Natural killer cell treated with Interleukin-12 subunit alpha and Interleukin-12 subunit beta and Interleukin-15 and Interleukin-18, amount 100 ng/mL, for 72 hours (primary cell): ENCODE results near the gene SACM1L. TPM values are rescaled to one million over a fixed set of nuclear protein-coding genes. Genes with fewer than 3 reads are reported as not detected.

Experiments used
- ATAC-seq, 2 donors: fragments of 150-1000 bp; cut with Tn5 transposase in 1 of 2; sonication (Bioruptor Pico), chemical (Tn5 transposase) in 1 of 2; 2 replicates each; pipeline ENCODE4 v1.10.0; 2021
- DNase-seq: peaks from one replicate; pipeline ENCODE4 v3.0.0; 2022; ENCODE audit warnings: low spot score
- H3K27ac Mint-ChIP-seq, 2 donors: 1 replicate in 1 of 2; 2 replicates in 1 of 2; pipeline ENCODE4 v1.8.0; 2022; ENCODE audit warnings: mixed read lengths in 2 of 2, mild to moderate bottlenecking in 1 of 2, moderate library complexity in 1 of 2
- H3K27me3 Mint-ChIP-seq, 2 donors: 1 replicate in 1 of 2; 2 replicates in 1 of 2; pipeline ENCODE4 v1.8.0; 2022; ENCODE audit warnings: mixed read lengths in 2 of 2
- H3K36me3 Mint-ChIP-seq: one replicate; pipeline ENCODE4 v1.8.0; 2022; ENCODE audit warnings: mixed read lengths
- H3K4me1 Mint-ChIP-seq, 2 donors: 1 replicate in 1 of 2; 2 replicates in 1 of 2; pipeline ENCODE4 v1.8.0; 2022; ENCODE audit warnings: low read depth in 2 of 2, mixed read lengths in 2 of 2, mild to moderate bottlenecking in 1 of 2
- H3K4me3 Mint-ChIP-seq: one replicate; pipeline ENCODE4 v1.8.0; 2022; ENCODE audit warnings: mixed read lengths
- H3K9me3 Mint-ChIP-seq: 2 replicates; pipeline ENCODE4 v1.8.0; 2022; ENCODE audit warnings: mixed read lengths
- total RNA-seq, 2 donors: library from RNA; stranded (reverse); gene quantifications; one replicate each; pipeline ENCODE4 v1.2.3, GENCODE V29; 2022

The SACM1L gene
- total RNA-seq, 2 donors from 2014 or later, result 73.4 to 75.8 TPM

- Mint-ChIP-seq H3K27me3 (peaks cover 3 to 6% of the 10 kb centered on the region in 2 donors), H3K36me3 (no peaks in the 10 kb centered on the region), H3K27ac (no peak overlapping the region), H3K9me3 (no peaks in the 10 kb centered on the region), H3K4me1 (peaks cover 0 to 4% of the 10 kb centered on the region in 2 donors), H3K4me3 (no peak overlapping the region)
- DNase-seq (no peak), ATAC-seq (no peak)
Observed at GRCh38 chr3:45762647-45763302, 73.6 kb downstream of the SACM1L start.

GRCh38 chr3:45763303-45763675, 74.1 kb downstream of the SACM1L start:
- Mint-ChIP-seq H3K27me3 (peaks cover 3 to 11% of the 10 kb centered on the region in 2 donors), H3K27ac (no peak overlapping the region), H3K4me1 (peaks cover 0 to 4% of the 10 kb centered on the region in 2 donors), H3K4me3 (no peak overlapping the region), H3K36me3 (no peaks in the 10 kb centered on the region), H3K9me3 (no peaks in the 10 kb centered on the region)
- DNase-seq (no peak), ATAC-seq (no peak)

GRCh38 chr3:45765266-45765851, 76.2 kb downstream of the SACM1L start:
- DNase-seq (no peak), ATAC-seq (peak in 1 of 2 donors; percentile 25)
- no peaks in the 10 kb centered on the region for H3K9me3 Mint-ChIP-seq
- H3K27ac Mint-ChIP-seq, result no peak overlapping the region
- no peak overlapping the region for H3K4me3 Mint-ChIP-seq
- H3K4me1 Mint-ChIP-seq, result peaks cover 0 to 4% of the 10 kb centered on the region in 2 donors
- H3K36me3 Mint-ChIP-seq, result no peaks in the 10 kb centered on the region
- peaks cover 3 to 11% of the 10 kb centered on the region in 2 donors for H3K27me3 Mint-ChIP-seq

- DNase-seq (no peak), ATAC-seq (no peak)
- no peak overlapping the region for H3K27ac Mint-ChIP-seq
- H3K4me3 Mint-ChIP-seq, result no peak overlapping the region
- H3K36me3 Mint-ChIP-seq, result no peaks in the 10 kb centered on the region
- peaks cover 0 to 4% of the 10 kb centered on the region in 2 donors for H3K4me1 Mint-ChIP-seq
- peaks cover 0 to 11% of the 10 kb centered on the region in 2 donors for H3K27me3 Mint-ChIP-seq
- H3K9me3 Mint-ChIP-seq, result no peaks in the 10 kb centered on the region
Observed at GRCh38 chr3:45765958-45766357, 76.8 kb downstream of the SACM1L start.

GRCh38 chr3:45771166-45771775, 82.1 kb downstream of the SACM1L start:
- Mint-ChIP-seq H3K4me3 (no peak overlapping the region), H3K27ac (no peak overlapping the region), H3K27me3 (peaks cover 0 to 11% of the 10 kb centered on the region in 2 donors), H3K9me3 (no peaks in the 10 kb centered on the region), H3K36me3 (no peaks in the 10 kb centered on the region), H3K4me1 (peaks cover 0 to 3% of the 10 kb centered on the region in 2 donors)
- DNase-seq, result no peak
- peak in 1 of 2 donors; percentile 41 for ATAC-seq

- no peaks in the 10 kb centered on the region for H3K9me3 Mint-ChIP-seq
- no peak overlapping the region for H3K27ac Mint-ChIP-seq
- ATAC-seq, result peak in 1 of 2 donors; percentile 28
- no peak for DNase-seq
- peaks cover 0 to 11% of the 10 kb centered on the region in 2 donors for H3K27me3 Mint-ChIP-seq
- no peak overlapping the region for H3K4me3 Mint-ChIP-seq
- peaks cover 0 to 3% of the 10 kb centered on the region in 2 donors for H3K4me1 Mint-ChIP-seq
- H3K36me3 Mint-ChIP-seq, result no peaks in the 10 kb centered on the region
Observed at GRCh38 chr3:45771831-45772230, 82.6 kb downstream of the SACM1L start.

GRCh38 chr3:45772341-45773035, 83.3 kb downstream of the SACM1L start:
- ATAC-seq (peak; percentile 20 to 53), DNase-seq (no peak)
- Mint-ChIP-seq H3K4me1 (peaks cover 0 to 3% of the 10 kb centered on the region in 2 donors), H3K4me3 (no peak overlapping the region), H3K27me3 (peaks cover 0 to 7% of the 10 kb centered on the region in 2 donors), H3K27ac (no peak overlapping the region), H3K36me3 (no peaks in the 10 kb centered on the region), H3K9me3 (no peaks in the 10 kb centered on the region)

GRCh38 chr3:45773072-45773471, 83.9 kb downstream of the SACM1L start:
- no peak overlapping the region for H3K27ac Mint-ChIP-seq
- H3K4me3 Mint-ChIP-seq, result no peak overlapping the region
- no peaks in the 10 kb centered on the region for H3K36me3 Mint-ChIP-seq
- H3K27me3 Mint-ChIP-seq, result peaks cover 0 to 1% of the 10 kb centered on the region in 2 donors
- DNase-seq (no peak), ATAC-seq (no peak)
- no peaks in the 10 kb centered on the region for H3K9me3 Mint-ChIP-seq
- H3K4me1 Mint-ChIP-seq, result peaks cover 0 to 3% of the 10 kb centered on the region in 2 donors

- DNase-seq (no peak), ATAC-seq (no peak)
- no peaks in the 10 kb centered on the region for H3K9me3 Mint-ChIP-seq
- no peak overlapping the region for H3K4me3 Mint-ChIP-seq
- no peaks in the 10 kb centered on the region for H3K36me3 Mint-ChIP-seq
- H3K27ac Mint-ChIP-seq, result no peak overlapping the region
- H3K27me3 Mint-ChIP-seq, result no peaks in the 10 kb centered on the region
- peaks cover 0 to 3% of the 10 kb centered on the region in 2 donors for H3K4me1 Mint-ChIP-seq
Observed at GRCh38 chr3:45773714-45774449, 84.7 kb downstream of the SACM1L start.

GRCh38 chr3:45774581-45775521, 85.7 kb downstream of the SACM1L start:
- ATAC-seq (no peak), DNase-seq (no peak)
- no peak overlapping the region for H3K4me3 Mint-ChIP-seq
- no peaks in the 10 kb centered on the region for H3K9me3 Mint-ChIP-seq
- no peaks in the 10 kb centered on the region for H3K36me3 Mint-ChIP-seq
- no peak overlapping the region for H3K27ac Mint-ChIP-seq
- no peaks in the 10 kb centered on the region for H3K27me3 Mint-ChIP-seq
- H3K4me1 Mint-ChIP-seq, result peaks cover 0 to 3% of the 10 kb centered on the region in 2 donors

- H3K9me3 Mint-ChIP-seq, result no peaks in the 10 kb centered on the region
- peaks cover 0 to 3% of the 10 kb centered on the region in 2 donors for H3K4me1 Mint-ChIP-seq
- no peak overlapping the region for H3K4me3 Mint-ChIP-seq
- H3K27me3 Mint-ChIP-seq, result no peaks in the 10 kb centered on the region
- no peaks in the 10 kb centered on the region for H3K36me3 Mint-ChIP-seq
- no peak overlapping the region for H3K27ac Mint-ChIP-seq
- DNase-seq, result no peak
- ATAC-seq, result no peak
Observed at GRCh38 chr3:45775571-45776300, 86.5 kb downstream of the SACM1L start.

- Mint-ChIP-seq H3K36me3 (no peaks in the 10 kb centered on the region), H3K4me3 (no peak overlapping the region), H3K27ac (no peak overlapping the region), H3K9me3 (no peaks in the 10 kb centered on the region), H3K4me1 (peaks cover 0 to 3% of the 10 kb centered on the region in 2 donors), H3K27me3 (no peaks in the 10 kb centered on the region)
- no peak for DNase-seq
- ATAC-seq, result no peak
Observed at GRCh38 chr3:45776301-45776595, 87.1 kb downstream of the SACM1L start.
